Measurements from ENCODE around the gene MRPS25. TPM values are rescaled to one million over a fixed set of nuclear protein-coding genes. Genes with fewer than 3 reads are reported as not detected.

Gene MRPS25
- total and polyA plus RNA-seq, 4 donors = 10.8 to 37.6 (median 29.7) TPM

- intact Hi-C loops (cut with DNase I) = loop anchor here in 1 of 2 donors (10.0 kb wide), 1 partner anchor 447 kb away; no protein-coding TSS in a partner anchor
- DNase-seq (no peak), ATAC-seq (ENCODE audit: low FRiP score) (no peak)
- peaks cover 0 to 9% of the 10 kb centered on the region in 2 donors for H3K36me3 ChIP-seq (ENCODE audit: control insufficient read depth in 1 of 2, insufficient read depth in 2 of 2, low read length in 1 of 2)
- no peak overlapping the region for H3K4me3 ChIP-seq (ENCODE audit: low read length in 2 of 2)
- H3K4me1 ChIP-seq (ENCODE audit: control insufficient read depth in 1 of 2, insufficient read depth in 2 of 2, low read length in 2 of 2) = peaks cover 0 to 1% of the 10 kb centered on the region in 2 donors
- no peaks in the 10 kb centered on the region for H3K9me3 ChIP-seq (ENCODE audit: control insufficient read depth, low read length)
- H3K27ac ChIP-seq (ENCODE audit: low read depth in 1 of 2, low read length in 2 of 2) = no peak overlapping the region
- H3K27me3 ChIP-seq (ENCODE audit: control insufficient read depth in 1 of 2, insufficient read depth in 2 of 2, low read length in 1 of 2) = no peaks in the 10 kb centered on the region
- 85 to 86% methylated on average over 5 of the region's 5 CpGs for WGBS, 2 donors
Observed at GRCh38 chr3:15091575-15091974, 26.5 kb upstream of the MRPS25 start.

DNA sequence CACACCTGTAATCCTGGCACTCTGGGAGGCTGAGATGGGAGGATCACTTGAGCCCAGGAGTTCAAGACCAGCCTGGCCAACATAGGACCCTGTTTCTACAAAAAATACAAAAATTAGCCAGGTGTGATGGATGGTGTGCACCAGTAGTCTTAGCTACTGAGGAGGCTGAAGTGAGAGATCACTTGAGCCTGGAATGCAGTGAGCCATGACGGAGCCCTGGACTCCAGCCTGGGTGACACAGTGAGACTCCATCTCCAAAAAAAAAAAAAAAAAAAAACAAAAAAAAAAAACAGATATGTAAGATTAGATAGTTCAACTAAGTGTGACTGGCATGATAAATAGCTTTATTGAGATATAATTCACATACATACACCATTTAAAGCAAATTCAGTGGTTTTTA lies 24.1 kb upstream of the MRPS25 start:
- no peak for DNase-seq
- ATAC-seq (ENCODE audit: low FRiP score) = no peak
- WGBS, 2 donors = 91 to 100% methylated on average over 1 of the region's 1 CpG
- Histone ChIP-seq H3K36me3 (ENCODE audit: control insufficient read depth in 1 of 2, insufficient read depth in 2 of 2, low read length in 1 of 2) (peaks cover 12 to 15% of the 10 kb centered on the region in 2 donors), H3K9me3 (ENCODE audit: control insufficient read depth, low read length) (no peaks in the 10 kb centered on the region), H3K27me3 (ENCODE audit: control insufficient read depth in 1 of 2, insufficient read depth in 2 of 2, low read length in 1 of 2) (no peaks in the 10 kb centered on the region), H3K27ac (ENCODE audit: low read depth in 1 of 2, low read length in 2 of 2) (no peak overlapping the region), H3K4me3 (ENCODE audit: low read length in 2 of 2) (no peak overlapping the region), H3K4me1 (ENCODE audit: control insufficient read depth in 1 of 2, insufficient read depth in 2 of 2, low read length in 2 of 2) (peaks cover 0 to 1% of the 10 kb centered on the region in 2 donors)
- intact Hi-C loops (cut with DNase I) = no loop called here

- no peak for DNase-seq
- Histone ChIP-seq H3K36me3 (ENCODE audit: control insufficient read depth in 1 of 2, insufficient read depth in 2 of 2, low read length in 1 of 2) (peaks cover 19 to 26% of the 10 kb centered on the region in 2 donors), H3K4me1 (ENCODE audit: control insufficient read depth in 1 of 2, insufficient read depth in 2 of 2, low read length in 2 of 2) (no peaks in the 10 kb centered on the region), H3K27ac (ENCODE audit: low read depth in 1 of 2, low read length in 2 of 2) (no peak overlapping the region), H3K27me3 (ENCODE audit: control insufficient read depth in 1 of 2, insufficient read depth in 2 of 2, low read length in 1 of 2) (no peaks in the 10 kb centered on the region), H3K9me3 (ENCODE audit: control insufficient read depth, low read length) (no peaks in the 10 kb centered on the region), H3K4me3 (ENCODE audit: low read length in 2 of 2) (no peak overlapping the region)
- WGBS, 2 donors = 88 to 89% methylated on average over 2 of the region's 2 CpGs
- no peak for ATAC-seq (ENCODE audit: low FRiP score)
- intact Hi-C loops (cut with DNase I) = no loop called here
Observed at GRCh38 chr3:15086699-15087098, 21.6 kb upstream of the MRPS25 start.

- Histone ChIP-seq H3K9me3 (ENCODE audit: control insufficient read depth, low read length) (no peaks in the 10 kb centered on the region), H3K27me3 (ENCODE audit: control insufficient read depth in 1 of 2, insufficient read depth in 2 of 2, low read length in 1 of 2) (no peaks in the 10 kb centered on the region), H3K4me1 (ENCODE audit: control insufficient read depth in 1 of 2, insufficient read depth in 2 of 2, low read length in 2 of 2) (no peaks in the 10 kb centered on the region), H3K4me3 (ENCODE audit: low read length in 2 of 2) (no peak overlapping the region), H3K27ac (ENCODE audit: low read depth in 1 of 2, low read length in 2 of 2) (no peak overlapping the region), H3K36me3 (ENCODE audit: control insufficient read depth in 1 of 2, insufficient read depth in 2 of 2, low read length in 1 of 2) (peaks cover 19 to 27% of the 10 kb centered on the region in 2 donors)
- no peak for ATAC-seq (ENCODE audit: low FRiP score)
- WGBS, 2 donors = 99% methylated on average over 2 of the region's 2 CpGs
- DNase-seq = no peak
- intact Hi-C loops (cut with DNase I) = no loop called here
Observed at GRCh38 chr3:15086263-15086662, 21.1 kb upstream of the MRPS25 start.

GRCh38 chr3:15083252-15083651 lies 18.1 kb upstream of the MRPS25 start:
- no peaks in the 10 kb centered on the region for H3K27me3 ChIP-seq (ENCODE audit: control insufficient read depth in 1 of 2, insufficient read depth in 2 of 2, low read length in 1 of 2)
- DNase-seq (no peak), ATAC-seq (ENCODE audit: low FRiP score) (no peak)
- peaks cover 19 to 32% of the 10 kb centered on the region in 2 donors for H3K36me3 ChIP-seq (ENCODE audit: control insufficient read depth in 1 of 2, insufficient read depth in 2 of 2, low read length in 1 of 2)
- intact Hi-C loops (cut with DNase I) = no loop called here
- no peaks in the 10 kb centered on the region for H3K9me3 ChIP-seq (ENCODE audit: control insufficient read depth, low read length)
- no peaks in the 10 kb centered on the region for H3K4me1 ChIP-seq (ENCODE audit: control insufficient read depth in 1 of 2, insufficient read depth in 2 of 2, low read length in 2 of 2)
- no peak overlapping the region for H3K27ac ChIP-seq (ENCODE audit: low read depth in 1 of 2, low read length in 2 of 2)
- 99 to 100% methylated on average over 1 of the region's 1 CpG for WGBS, 2 donors
- H3K4me3 ChIP-seq (ENCODE audit: low read length in 2 of 2) = no peak overlapping the region

DNA sequence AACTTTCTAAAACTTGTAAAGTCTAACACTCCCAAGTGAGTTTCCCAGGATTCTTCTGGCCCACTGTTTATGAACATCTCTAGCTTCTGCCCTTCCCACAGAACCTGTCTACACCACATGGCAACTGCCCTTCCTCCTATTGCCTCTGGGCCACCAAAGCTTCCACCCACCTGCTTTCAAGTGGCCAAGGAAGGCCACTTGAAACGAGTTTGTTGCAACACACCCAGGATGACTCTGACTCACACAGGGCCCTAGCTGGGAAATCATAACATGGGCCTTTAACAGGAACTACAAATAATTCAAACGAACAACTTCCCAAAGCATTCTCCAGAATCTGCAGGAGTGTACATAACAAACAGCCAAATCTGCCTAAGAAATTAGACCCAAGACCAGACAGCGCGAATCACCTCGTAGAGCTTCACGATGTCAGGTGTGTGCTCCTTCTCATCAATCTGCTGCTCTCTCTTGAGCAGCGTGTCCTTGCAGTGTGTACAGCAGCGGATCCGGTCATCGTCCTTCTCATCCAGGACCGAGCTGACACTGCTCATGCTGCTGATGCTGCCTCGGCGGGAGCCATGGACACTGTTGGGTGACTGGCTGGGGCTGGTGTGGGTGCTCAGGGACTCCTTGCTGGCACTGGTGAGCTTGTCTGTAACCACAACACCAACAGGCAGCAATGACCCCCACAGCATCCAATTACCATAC lies 17.0 kb upstream of the MRPS25 start:
- Histone ChIP-seq H3K9me3 (ENCODE audit: control insufficient read depth, low read length) (no peaks in the 10 kb centered on the region), H3K4me3 (ENCODE audit: low read length in 2 of 2) (no peak overlapping the region), H3K27ac (ENCODE audit: low read depth in 1 of 2, low read length in 2 of 2) (no peak overlapping the region), H3K36me3 (ENCODE audit: control insufficient read depth in 1 of 2, insufficient read depth in 2 of 2, low read length in 1 of 2) (peaks cover 27 to 34% of the 10 kb centered on the region in 2 donors), H3K27me3 (ENCODE audit: control insufficient read depth in 1 of 2, insufficient read depth in 2 of 2, low read length in 1 of 2) (no peaks in the 10 kb centered on the region), H3K4me1 (ENCODE audit: control insufficient read depth in 1 of 2, insufficient read depth in 2 of 2, low read length in 2 of 2) (no peaks in the 10 kb centered on the region)
- WGBS, 2 donors = 93 to 94% methylated on average over 13 of the region's 13 CpGs
- intact Hi-C loops (cut with DNase I) = no loop called here
- DNase-seq (peak in 1 of 2 donors; percentile 53), ATAC-seq (ENCODE audit: low FRiP score) (no peak)

DNA sequence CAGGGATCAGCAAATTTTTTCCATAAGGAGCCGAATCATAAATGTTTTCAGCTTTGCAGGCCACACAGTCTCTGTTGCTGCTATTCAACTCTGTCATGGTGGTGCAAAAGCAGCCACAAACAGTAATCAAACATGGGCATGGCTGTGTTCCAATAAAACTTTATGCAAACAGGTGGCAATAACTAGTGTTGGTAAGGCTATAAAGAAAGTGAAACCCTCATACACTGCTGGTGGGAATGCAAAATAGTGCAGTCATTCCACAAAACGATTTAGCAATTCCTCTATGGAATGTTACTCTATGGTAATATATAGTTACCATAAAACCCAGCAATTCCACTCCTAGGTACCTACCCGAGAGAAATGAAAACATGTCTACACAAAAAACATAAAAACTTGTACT lies 14.0 kb upstream of the MRPS25 start:
- H3K36me3 ChIP-seq (ENCODE audit: control insufficient read depth in 1 of 2, insufficient read depth in 2 of 2, low read length in 1 of 2) = peaks cover 21 to 29% of the 10 kb centered on the region in 2 donors
- no peak for ATAC-seq (ENCODE audit: low FRiP score)

GRCh38 chr3:15074500-15074899 lies 9.4 kb upstream of the MRPS25 start:
- no peaks in the 10 kb centered on the region for H3K4me1 ChIP-seq (ENCODE audit: control insufficient read depth in 1 of 2, insufficient read depth in 2 of 2, low read length in 2 of 2)
- ATAC-seq (ENCODE audit: low FRiP score) = no peak
- no peak for DNase-seq
- intact Hi-C loops (cut with DNase I) = no loop called here
- 92 to 93% methylated on average over 19 of the region's 19 CpGs for WGBS, 2 donors
- H3K36me3 ChIP-seq (ENCODE audit: control insufficient read depth in 1 of 2, insufficient read depth in 2 of 2, low read length in 1 of 2) = peaks cover 14 to 19% of the 10 kb centered on the region in 2 donors
- H3K9me3 ChIP-seq (ENCODE audit: control insufficient read depth, low read length) = no peaks in the 10 kb centered on the region
- H3K27me3 ChIP-seq (ENCODE audit: control insufficient read depth in 1 of 2, insufficient read depth in 2 of 2, low read length in 1 of 2) = no peaks in the 10 kb centered on the region
- H3K4me3 ChIP-seq (ENCODE audit: low read length in 2 of 2) = no peak overlapping the region
- H3K27ac ChIP-seq (ENCODE audit: low read depth in 1 of 2, low read length in 2 of 2) = no peak overlapping the region

More for the DNA sequence above, 14.0 kb upstream of the MRPS25 start:
- no peaks in the 10 kb centered on the region for H3K9me3 ChIP-seq (ENCODE audit: control insufficient read depth, low read length)
- H3K27ac ChIP-seq (ENCODE audit: low read depth in 1 of 2, low read length in 2 of 2) = no peak overlapping the region
- no peak overlapping the region for H3K4me3 ChIP-seq (ENCODE audit: low read length in 2 of 2)
- H3K4me1 ChIP-seq (ENCODE audit: control insufficient read depth in 1 of 2, insufficient read depth in 2 of 2, low read length in 2 of 2) = no peaks in the 10 kb centered on the region
- intact Hi-C loops (cut with DNase I) = no loop called here
- DNase-seq = no peak
- no peaks in the 10 kb centered on the region for H3K27me3 ChIP-seq (ENCODE audit: control insufficient read depth in 1 of 2, insufficient read depth in 2 of 2, low read length in 1 of 2)
- 65 to 74% methylated on average over 3 of the region's 3 CpGs for WGBS, 2 donors

DNA sequence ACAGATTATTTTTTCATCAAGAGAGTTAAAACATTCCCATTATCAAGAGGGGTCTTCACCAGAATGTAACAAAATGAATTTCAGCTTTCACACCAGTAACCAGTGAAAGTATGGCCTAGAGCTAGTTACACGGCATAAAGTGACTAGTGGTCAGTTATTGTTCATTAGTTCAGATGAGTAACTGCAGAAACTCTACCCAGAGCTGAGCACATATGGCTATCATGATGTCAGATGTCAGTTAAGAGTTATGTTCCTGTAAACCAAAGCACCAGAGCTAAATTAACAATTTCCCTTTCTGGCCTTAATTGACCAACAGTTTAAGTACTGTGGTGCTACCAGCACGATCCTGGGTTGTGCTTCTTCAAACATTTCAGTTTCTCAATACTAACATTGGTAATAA lies 6.6 kb upstream of the MRPS25 start:
- Histone ChIP-seq H3K9me3 (ENCODE audit: control insufficient read depth, low read length) (no peaks in the 10 kb centered on the region), H3K27ac (ENCODE audit: low read depth in 1 of 2, low read length in 2 of 2) (no peak overlapping the region), H3K4me1 (ENCODE audit: control insufficient read depth in 1 of 2, insufficient read depth in 2 of 2, low read length in 2 of 2) (no peaks in the 10 kb centered on the region), H3K36me3 (ENCODE audit: control insufficient read depth in 1 of 2, insufficient read depth in 2 of 2, low read length in 1 of 2) (peaks cover 4 to 11% of the 10 kb centered on the region in 2 donors), H3K4me3 (ENCODE audit: low read length in 2 of 2) (no peak overlapping the region), H3K27me3 (ENCODE audit: control insufficient read depth in 1 of 2, insufficient read depth in 2 of 2, low read length in 1 of 2) (no peaks in the 10 kb centered on the region)
- WGBS, 2 donors = 87 to 89% methylated on average over 2 of the region's 2 CpGs
- intact Hi-C loops (cut with DNase I) = no loop called here
- no peak for ATAC-seq (ENCODE audit: low FRiP score)
- DNase-seq = no peak
